ENCODE data around the gene MAPK7.

- TF ChIP-seq CTCF (IDR thresholded peaks at IDR 0.05; ENCODE audit: insufficient read depth, low read depth, low read length) (no peak), EZH2 (IDR thresholded peaks at IDR 0.05; ENCODE audit: insufficient read depth, low read length) (no peak)
Observed at GRCh38 chr17:19404264-19404663, 26.0 kb downstream of the MAPK7 start.
